GM12891 (cell line): ENCODE results near the gene EIF4E2. TPM values are rescaled to one million over a fixed set of nuclear protein-coding genes. Genes with fewer than 3 reads are reported as not detected.

Experiments
- DNase-seq: peaks from one replicate; pipeline ENCODE4 v3.0.0; 2011; ENCODE audit warnings: low spot score; ENCODE audit not compliant: insufficient read length
- FAIRE-seq: peaks from 2 replicates; lab custom pipeline; 2011; peaks lifted over from hg19 to GRCh38; lab: Jason Lieb, UNC
- PAX5 ChIP-seq: IDR thresholded peaks from 2 replicates; pipeline ENCODE4 v1.6.1; 2011; ENCODE audit warnings: low read length, moderate library complexity, mild to moderate bottlenecking; ENCODE audit not compliant: insufficient read depth, severe bottlenecking
- POLR2A ChIP-seq: IDR thresholded peaks from 2 replicates; pipeline ENCODE4 v1.6.1; 2011; ENCODE audit warnings: low read depth, low read length, control low read depth
- POLR2AphosphoS5 ChIP-seq: IDR thresholded peaks from 2 replicates; pipeline ENCODE4 v1.6.1; 2011; ENCODE audit warnings: low read depth, low read length, control low read depth
- POU2F2 ChIP-seq: IDR thresholded peaks from 2 replicates; pipeline ENCODE4 v1.6.1; 2011; ENCODE audit warnings: low read depth, mild to moderate bottlenecking, control low read depth, low read length, moderate library complexity
- SPI1 ChIP-seq: IDR thresholded peaks from 2 replicates; pipeline ENCODE4 v1.6.1; 2011; ENCODE audit warnings: low read depth, low read length, control low read depth
- TAF1 ChIP-seq: IDR thresholded peaks from 2 replicates; pipeline ENCODE4 v1.6.1; 2011; ENCODE audit warnings: low read depth, low read length, control low read depth
- polyA plus RNA-seq: library from polyadenylated mRNA; unstranded; fragments of >200 nt; gene quantifications from one replicate; pipeline ENCODE4 v1.2.1, GENCODE V29; 2012; ENCODE audit warnings: low read depth, missing spikeins, inconsistent platforms; ENCODE audit not compliant: missing spikeins

Gene EIF4E2, protein sequence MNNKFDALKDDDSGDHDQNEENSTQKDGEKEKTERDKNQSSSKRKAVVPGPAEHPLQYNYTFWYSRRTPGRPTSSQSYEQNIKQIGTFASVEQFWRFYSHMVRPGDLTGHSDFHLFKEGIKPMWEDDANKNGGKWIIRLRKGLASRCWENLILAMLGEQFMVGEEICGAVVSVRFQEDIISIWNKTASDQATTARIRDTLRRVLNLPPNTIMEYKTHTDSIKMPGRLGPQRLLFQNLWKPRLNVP
- 70.1 TPM for polyA plus RNA-seq

DNA sequence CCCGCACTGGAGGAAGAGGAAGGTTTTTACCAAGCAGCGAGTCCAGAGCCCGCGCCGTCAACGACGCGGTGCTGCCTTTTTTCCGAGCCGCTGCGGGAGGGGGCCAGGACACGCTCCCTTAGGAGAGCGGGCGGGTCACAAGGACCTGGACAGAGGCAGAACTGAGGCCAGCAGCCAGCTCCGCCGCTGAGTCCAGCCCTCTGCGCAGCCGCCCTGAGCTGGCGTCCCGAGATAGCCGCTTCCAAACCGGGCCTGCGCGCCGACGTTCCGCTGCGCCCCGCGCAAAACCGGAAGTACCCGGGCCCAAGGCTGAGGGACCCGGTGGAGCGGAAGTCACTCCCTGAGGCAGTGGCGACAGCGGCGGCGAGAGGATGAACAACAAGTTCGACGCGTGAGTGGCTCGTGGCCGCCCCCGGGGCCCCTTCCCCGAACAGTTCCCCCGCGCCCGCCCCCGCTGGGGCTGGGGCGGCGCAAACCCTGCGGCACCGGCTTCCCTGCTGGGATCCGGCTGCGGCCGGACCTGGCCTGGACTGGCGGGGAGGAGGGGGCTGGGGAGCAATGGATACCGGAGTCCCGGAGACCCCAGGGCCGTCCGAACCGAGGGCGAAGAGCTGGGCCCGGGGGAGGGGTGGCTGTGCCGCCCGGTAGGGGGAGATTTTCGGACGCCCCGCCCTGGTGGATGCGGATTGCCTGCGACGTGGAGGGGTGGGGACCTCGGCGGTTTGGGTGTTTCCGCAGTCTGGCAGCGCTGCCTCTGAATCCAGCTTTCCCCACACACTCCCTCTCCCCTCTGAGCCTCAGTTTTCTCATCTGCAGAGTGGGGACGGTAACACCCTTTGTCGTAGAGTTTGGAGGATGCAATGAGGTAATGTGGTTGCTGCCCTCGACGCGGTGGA, at the start of gene EIF4E2, which contains the start of gene TIGD1:
Gene EIF4E2, plus strand, starts transcription at position 336 of the 896 bp plus-strand sequence. Its CDS starts 36 bp downstream, at position 372.
Gene TIGD1, minus strand, starts transcription at position 204 of the 896 bp plus-strand sequence. CDS start 675 bp downstream, outside the sequence.
- TF ChIP-seq TAF1 (peak; percentile 87), SPI1 (peak; percentile 60), PAX5 (peak; percentile 8), POLR2AphosphoS5 (peak; percentile 88), POLR2A (peak; percentile 90), POU2F2 (peak; percentile 74; the same call in 1 of the 2 replicates)
- FAIRE-seq: peak; percentile 85
- DNase-seq: peak; percentile 99

DNA sequence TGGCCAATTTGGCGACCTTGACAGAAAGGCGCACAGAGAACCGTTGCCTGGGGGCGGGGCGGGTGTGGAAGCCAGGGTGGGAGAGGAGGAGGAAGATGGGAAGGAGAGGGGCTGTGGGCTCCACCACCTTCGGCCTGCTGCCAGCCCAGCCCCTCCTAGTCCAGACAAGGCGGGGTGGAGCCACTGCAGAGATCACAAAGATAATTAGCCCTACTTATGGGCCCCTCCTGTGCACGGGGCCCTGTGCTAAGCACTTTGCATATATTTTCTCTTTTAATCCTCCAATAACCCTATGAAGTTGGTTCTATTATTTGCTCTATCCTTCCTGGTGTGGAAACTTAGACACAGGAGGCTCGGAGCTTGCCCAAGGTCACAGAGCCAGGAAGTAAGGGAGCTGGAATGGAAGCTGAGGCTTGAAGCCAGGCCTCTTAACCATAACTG, 49.1 kb upstream of the EIF4E2 start:
- FAIRE-seq (no peak), DNase-seq (no peak)
- TF ChIP-seq PAX5 (no peak), POU2F2 (no peak), SPI1 (no peak), POLR2AphosphoS5 (no peak), TAF1 (no peak), POLR2A (no peak)

DNA sequence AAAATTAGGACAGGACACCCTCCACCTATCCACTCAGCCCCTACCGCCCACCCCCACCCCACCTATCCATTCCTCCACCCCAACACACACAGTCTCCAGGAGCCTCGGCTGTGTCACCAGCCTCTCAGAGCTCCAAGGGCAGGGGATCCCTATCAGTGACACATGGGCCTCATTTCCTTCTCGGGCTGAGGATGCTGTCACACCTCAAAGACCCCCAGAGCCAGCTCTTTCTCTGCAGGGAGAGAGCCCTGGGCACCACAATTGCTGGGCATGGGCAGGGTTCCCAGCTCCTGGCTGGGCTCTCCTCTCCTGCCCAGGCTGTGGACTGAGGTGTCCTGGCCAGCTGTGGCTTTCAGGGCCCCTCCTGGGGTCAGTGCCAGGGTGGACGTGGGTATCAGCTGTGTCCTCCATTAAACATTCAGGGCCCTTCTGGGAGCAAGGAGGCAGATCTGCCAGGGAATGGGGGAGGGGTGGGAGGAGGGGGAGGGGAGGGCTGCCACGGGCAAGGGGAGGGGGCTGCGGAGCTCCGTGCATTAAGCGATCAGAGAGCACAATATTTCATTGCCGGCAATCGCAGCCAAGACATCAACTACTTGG, 48.6 kb upstream of the EIF4E2 start:
- TF ChIP-seq POU2F2 (no peak), PAX5 (no peak), POLR2A (no peak), SPI1 (no peak), TAF1 (no peak), POLR2AphosphoS5 (no peak)
- no peak for DNase-seq
- FAIRE-seq: no peak

DNA sequence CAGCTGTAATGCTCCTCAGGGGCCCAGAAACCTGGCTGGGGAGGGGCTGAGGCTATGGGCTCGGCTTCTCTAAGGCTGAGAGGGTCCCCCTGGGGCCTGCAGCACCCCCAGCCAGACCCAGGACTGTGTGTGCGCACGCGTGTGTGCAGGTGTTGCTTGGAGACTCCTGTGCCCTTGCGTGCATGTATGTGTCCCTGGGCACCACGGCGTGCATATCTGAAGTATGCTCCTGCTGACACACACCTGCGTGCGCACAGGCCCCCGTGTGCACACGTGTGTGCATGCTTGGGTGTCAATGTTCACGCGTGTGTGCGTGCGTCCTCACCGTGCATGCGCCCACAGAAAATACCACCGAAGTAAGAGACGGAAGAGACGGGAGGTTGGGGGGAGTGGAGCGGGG, 48.0 kb upstream of the EIF4E2 start:
- FAIRE-seq: no peak
- no peak for DNase-seq
- TF ChIP-seq TAF1 (no peak), PAX5 (no peak), POLR2AphosphoS5 (no peak), SPI1 (no peak), POLR2A (no peak), POU2F2 (no peak)

DNA sequence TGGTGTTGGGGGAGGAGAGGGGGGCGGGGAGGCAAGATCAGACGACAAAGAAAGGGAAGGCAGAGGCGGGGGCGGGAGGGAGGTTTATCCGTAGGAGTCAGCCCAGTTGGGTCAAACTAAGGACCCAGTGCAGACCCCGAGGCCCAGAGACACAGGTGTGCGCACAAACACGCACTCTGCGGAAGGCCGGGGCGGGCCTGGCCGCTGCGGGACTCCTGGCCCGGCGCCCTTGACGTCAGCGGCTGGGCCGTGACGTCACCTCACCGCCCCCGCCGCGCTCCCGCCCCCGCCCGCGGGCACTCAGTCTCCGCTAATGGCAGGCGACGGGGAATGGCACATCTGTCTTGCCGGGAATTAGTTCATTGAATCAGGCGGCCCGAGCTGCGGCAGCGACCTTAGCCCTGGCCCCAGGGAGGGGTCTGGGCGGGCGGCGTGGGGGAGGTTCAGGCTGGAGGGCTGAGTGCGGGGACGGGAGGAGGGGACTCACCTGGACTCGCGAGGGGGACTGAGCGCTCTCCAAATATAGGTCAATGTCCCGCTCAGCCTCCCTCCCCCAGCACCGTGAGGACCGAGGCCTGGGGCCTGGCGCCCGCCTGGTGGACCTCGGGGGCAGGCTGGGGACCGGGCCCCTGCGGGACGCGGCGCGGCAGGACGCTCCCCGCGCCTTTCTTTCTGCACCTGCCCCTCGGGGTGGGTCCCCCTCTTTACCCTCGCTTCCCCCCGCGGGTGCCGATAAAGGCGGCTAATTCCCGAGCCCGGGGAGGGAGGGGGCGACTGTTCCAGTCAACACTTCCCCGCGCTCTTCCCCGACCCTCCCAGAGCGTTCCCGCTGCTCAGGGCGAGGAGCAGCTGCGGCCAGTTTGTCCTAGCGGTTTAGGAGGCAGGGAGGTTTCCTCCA, 47.3 kb upstream of the EIF4E2 start:
- no peak for DNase-seq
- TF ChIP-seq POLR2AphosphoS5: no peak
- TF ChIP-seq SPI1: no peak
- no peak for TF ChIP-seq POLR2A
- TF ChIP-seq TAF1: no peak
- TF ChIP-seq POU2F2: no peak
- no peak for TF ChIP-seq PAX5

DNA sequence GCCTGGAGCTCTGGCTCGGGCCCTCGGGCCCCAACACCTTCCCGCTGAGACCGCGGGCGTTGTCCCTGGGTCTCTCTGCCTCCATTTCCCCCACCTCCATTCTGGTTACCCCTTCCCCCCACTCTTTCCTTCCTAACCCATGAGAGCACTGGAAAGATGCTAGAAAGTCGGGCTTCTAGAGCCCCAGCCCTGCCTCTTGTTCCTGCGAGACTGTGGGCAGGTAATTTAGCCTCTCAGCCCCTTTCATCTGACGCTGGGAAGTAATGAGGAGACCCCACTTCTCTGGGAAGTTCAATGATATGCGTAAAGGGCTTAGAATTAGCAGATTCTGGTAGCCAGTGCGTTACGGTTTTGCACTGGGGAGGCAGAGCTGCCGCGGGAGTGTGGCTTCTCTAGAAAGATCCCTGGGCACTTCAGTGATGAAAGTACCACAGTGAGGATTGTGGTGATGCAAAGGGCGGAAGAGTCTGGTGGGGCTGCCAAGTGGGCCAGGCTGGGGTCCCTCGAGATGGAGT, 46.6 kb upstream of the EIF4E2 start:
- FAIRE-seq (no peak), DNase-seq (no peak)
- TF ChIP-seq SPI1 (no peak), TAF1 (no peak), POU2F2 (no peak), POLR2A (no peak), PAX5 (no peak), POLR2AphosphoS5 (no peak)

More for the DNA sequence above, 47.3 kb upstream of the EIF4E2 start:
- FAIRE-seq: no peak

DNA sequence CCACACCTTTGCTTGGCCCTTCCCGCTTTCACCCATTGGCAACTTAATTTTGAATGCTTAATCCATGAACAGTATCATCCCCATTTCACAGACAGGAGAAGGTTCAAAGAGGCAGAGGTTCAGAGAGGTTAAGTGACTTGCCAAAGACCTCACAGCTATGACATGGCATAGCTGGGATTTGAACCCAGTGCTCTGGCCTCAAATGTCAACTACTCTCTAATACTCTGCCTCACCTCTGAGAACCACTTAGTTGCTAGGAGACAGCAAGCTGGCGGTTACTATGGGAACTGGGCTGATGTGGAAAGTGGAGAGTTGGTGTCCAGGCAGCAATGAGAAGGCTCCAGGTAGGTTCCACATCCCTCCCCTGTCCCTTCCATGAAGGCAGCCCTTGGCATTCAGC, 46.1 kb upstream of the EIF4E2 start:
- no peak for FAIRE-seq
- DNase-seq: no peak
- no peak for TF ChIP-seq PAX5
- no peak for TF ChIP-seq SPI1
- TF ChIP-seq POLR2A: no peak
- no peak for TF ChIP-seq POU2F2
- TF ChIP-seq POLR2AphosphoS5: no peak
- TF ChIP-seq TAF1: no peak

DNA sequence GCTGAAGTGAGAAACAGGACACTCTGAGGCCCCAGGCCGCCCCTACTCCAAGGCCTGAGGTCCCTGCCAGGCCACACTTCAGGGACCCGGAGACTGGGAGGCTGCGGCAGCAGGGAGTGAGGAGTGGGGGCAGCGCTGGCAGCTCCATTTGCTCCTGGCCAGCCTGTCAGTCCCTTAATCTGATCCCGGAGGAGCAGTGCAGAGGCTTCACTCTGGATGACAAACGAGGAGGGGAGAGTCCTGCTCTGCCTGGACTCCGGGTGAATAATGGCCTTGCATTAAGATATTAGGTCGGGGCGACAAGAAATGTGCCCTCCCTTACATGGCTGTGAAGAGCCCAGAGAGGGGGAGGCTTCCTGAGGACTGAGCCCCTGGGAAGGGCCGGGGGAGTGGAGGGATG, 44.6 kb upstream of the EIF4E2 start:
- FAIRE-seq: no peak
- TF ChIP-seq TAF1 (no peak), SPI1 (no peak), POLR2AphosphoS5 (no peak), PAX5 (no peak), POLR2A (no peak), POU2F2 (no peak)
- DNase-seq: no peak

DNA sequence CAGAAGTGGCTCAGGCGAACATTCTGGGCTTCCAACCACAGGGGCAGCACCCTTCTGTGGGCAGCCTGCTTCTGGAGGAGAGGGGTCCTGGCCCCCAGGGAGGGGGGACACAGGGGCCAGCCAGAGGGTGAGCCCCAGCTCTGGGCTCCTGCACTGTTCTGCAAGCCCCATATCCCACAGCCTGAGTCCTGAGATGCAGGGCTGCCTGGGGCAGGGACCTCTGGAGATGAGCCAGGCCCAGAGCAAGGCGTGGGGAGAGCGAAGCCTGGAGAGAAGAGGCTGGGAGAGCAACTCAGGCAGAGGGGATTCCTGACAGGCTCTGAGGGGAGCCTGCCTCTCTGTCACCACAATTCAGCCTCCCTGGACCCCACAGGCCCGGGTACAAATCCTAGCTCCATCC, 43.8 kb upstream of the EIF4E2 start:
- FAIRE-seq: no peak
- TF ChIP-seq TAF1: no peak
- TF ChIP-seq POLR2A: no peak
- no peak for TF ChIP-seq POU2F2
- TF ChIP-seq POLR2AphosphoS5: no peak
- no peak for TF ChIP-seq SPI1
- no peak for TF ChIP-seq PAX5

More for the DNA sequence above, 43.8 kb upstream of the EIF4E2 start:
- no peak for DNase-seq
